Endothelial cell of umbilical vein (primary cell): ENCODE measurements around the gene LURAP1L. TPM values are rescaled to one million over a fixed set of nuclear protein-coding genes. Genes with fewer than 3 reads are reported as not detected.

ENCODE experiments used
- BruUV-seq: library from RNA; stranded (reverse); fragments of 400-500 nt; replicated peaks from 2 replicates; lab custom pipeline; 2021; lab: Mats Ljungman, UMichigan
- CTCF ChIA-PET: fragments of 300-600, 350-600 bp; sonication (Branson Sonifier 250); formaldehyde crosslinking; loops from one replicate; lab custom pipeline; 2021; ENCODE audit warnings: antibody characterized with exemption, inconsistent platforms; lab: Charles Lee
- POLR2A ChIA-PET: fragments of 300-600, 350-600 bp; sonication (Branson Sonifier 250); formaldehyde crosslinking; loops from one replicate; lab custom pipeline; 2021; ENCODE audit warnings: antibody characterized with exemption, inconsistent platforms; lab: Charles Lee
- DNase-seq: peaks from one replicate; pipeline ENCODE4 v3.0.0-alpha.2; 2011; ENCODE audit warnings: low read depth, low spot score
- FAIRE-seq: peaks from 2 replicates; lab custom pipeline; 2011; peaks lifted over from hg19 to GRCh38; lab: Jason Lieb, UNC
- H2AFZ ChIP-seq: 2 replicates; pipeline ENCODE4 v1.6.0; 2012; ENCODE audit warnings: low read depth, low read length, control low read depth, inconsistent platforms
- H3K27ac ChIP-seq: 2 replicates; pipeline ENCODE4 v1.5.1; 2011; ENCODE audit warnings: low read depth, mild to moderate bottlenecking, control low read depth, low read length, moderate library complexity; ENCODE audit not compliant: insufficient read depth
- H3K27me3 ChIP-seq, 2 experiments: 2 replicates each; pipeline versions ENCODE4 v1.6.0 to v1.6.1; 2011; ENCODE audit warnings: low read length in 2 of 2, mixed read lengths in 1 of 2; ENCODE audit not compliant: control insufficient read depth in 2 of 2, insufficient read depth in 2 of 2
- H3K36me3 ChIP-seq, 2 experiments: 2 replicates in 1 of 2; 3 replicates in 1 of 2; pipeline ENCODE4 v1.5.1; 2011; ENCODE audit warnings: low read length in 2 of 2, mild to moderate bottlenecking in 1 of 2, moderate library complexity in 1 of 2; ENCODE audit not compliant: control insufficient read depth in 2 of 2, insufficient read depth in 2 of 2; ENCODE audit errors: extremely low read depth in 1 of 2
- H3K4me1 ChIP-seq: 3 replicates; pipeline ENCODE4 v1.5.1; 2011; ENCODE audit warnings: mild to moderate bottlenecking, low read length; ENCODE audit not compliant: control insufficient read depth, insufficient read depth; ENCODE audit errors: extremely low read depth
- H3K4me2 ChIP-seq: 2 replicates; pipeline ENCODE4 v1.6.1; 2011; ENCODE audit warnings: low read length, control low read depth, mixed read lengths; ENCODE audit not compliant: insufficient read depth
- H3K4me3 ChIP-seq, 3 experiments: fragments of 200-600 bp in 1 of 3; sonication (generic), shearing (Covaris generic) in 1 of 3; replicated peaks in 1 of 3; 2 replicates each; pipeline ENCODE4 v1.5.1; 2011 to 2016; ENCODE audit warnings: control low read depth in 3 of 3, low read length in 3 of 3, mild to moderate bottlenecking in 2 of 3, inconsistent platforms in 1 of 3, low read depth in 1 of 3, moderate library complexity in 1 of 3; ENCODE audit not compliant: insufficient read depth in 1 of 3
- H3K79me2 ChIP-seq: 2 replicates; pipeline ENCODE4 v1.6.0; 2012; ENCODE audit warnings: low read length, inconsistent platforms; ENCODE audit not compliant: control insufficient read depth, insufficient read depth
- H3K9ac ChIP-seq: replicated peaks from 2 replicates; pipeline ENCODE3; 2011; ENCODE audit warnings: low read length, control low read depth; ENCODE audit not compliant: insufficient read depth; ENCODE audit errors: extremely low read depth
- H3K9me1 ChIP-seq: replicated peaks from 3 replicates; pipeline ENCODE4 v1.6.0; 2011; ENCODE audit warnings: mild to moderate bottlenecking, low read length; ENCODE audit not compliant: control insufficient read depth, insufficient read depth; ENCODE audit errors: extremely low read depth
- H3K9me3 ChIP-seq: replicated peaks from 2 replicates; pipeline ENCODE4 v1.5.1; 2012; ENCODE audit warnings: low read length, inconsistent platforms; ENCODE audit not compliant: control insufficient read depth, insufficient read depth
- H4K20me1 ChIP-seq: replicated peaks from 2 replicates; pipeline ENCODE3; 2011; ENCODE audit warnings: mild to moderate bottlenecking, low read length; ENCODE audit not compliant: control insufficient read depth, insufficient read depth; ENCODE audit errors: extremely low read depth
- EZH2 ChIP-seq: IDR thresholded peaks from 2 replicates; pipeline ENCODE4 v1.6.1; 2012; ENCODE audit warnings: borderline replicate concordance, low read depth, mild to moderate bottlenecking, moderate library complexity, low read length, inconsistent platforms; ENCODE audit not compliant: severe bottlenecking
- GATA2 ChIP-seq: IDR thresholded peaks from 2 replicates; pipeline ENCODE4 v1.7.0; 2011; ENCODE audit warnings: low read depth, mild to moderate bottlenecking, moderate library complexity, mixed read lengths, low read length; ENCODE audit not compliant: insufficient read length, insufficient read depth
- JUN ChIP-seq: IDR thresholded peaks from 2 replicates; pipeline ENCODE4 v1.6.1; 2011; ENCODE audit warnings: borderline replicate concordance, low read depth; ENCODE audit not compliant: insufficient read length, insufficient read depth
- MYC ChIP-seq: IDR thresholded peaks from one replicate; pipeline ENCODE4 v1.6.1; 2011; ENCODE audit warnings: mild to moderate bottlenecking, low read depth, low read length
- dilution Hi-C: fragments of 300-500 bp; cut with MboI; formaldehyde crosslinking; loops from one replicate; pipeline ENCODE4 v1.15.0; 2019; ENCODE audit warnings: low sequenced_read_pairs; ENCODE audit not compliant: extremely low pct_ligation_motif_present
- intact Hi-C: fragments of 100-400 bp; cut with micrococcal nuclease; formaldehyde crosslinking; loops from one replicate; pipeline ENCODE4 v1.10.0; 2022
- polyA plus RNA-seq, 4 experiments: library from polyadenylated mRNA; depleted of rRNA in 3 of 4; stranded (reverse) in 3 of 4; unstranded in 1 of 4; fragments of >200 nt; gene quantifications; 2 replicates each; pipeline versions ENCODE4 v1.2.1 to v1.2.3, GENCODE V29; 2011 to 2012; ENCODE audit warnings: missing spikeins in 1 of 4
- total RNA-seq: library from RNA; stranded (reverse); gene quantifications from 2 replicates; pipeline ENCODE4 v1.2.3, GENCODE V29; 2021
- TF ChIP-seq, protein P1 (sequence below), 2 donors: IDR thresholded peaks; 1 replicate in 1 of 2; 2 replicates in 1 of 2; pipeline ENCODE4 v1.5.1; 2011; ENCODE audit warnings: low read length in 2 of 2, mild to moderate bottlenecking in 2 of 2, moderate library complexity in 2 of 2, control low read depth in 1 of 2, inconsistent platforms in 1 of 2, low read depth in 1 of 2; ENCODE audit not compliant: insufficient read depth in 1 of 2; ENCODE audit errors: extremely low read depth in 1 of 2

Gene LURAP1L
- total and polyA plus RNA-seq, 2 donors (not counting 3 experiments of a cell fraction or from before 2014, with no cell fraction given), result 1.5 to 3.3 TPM

DNA sequence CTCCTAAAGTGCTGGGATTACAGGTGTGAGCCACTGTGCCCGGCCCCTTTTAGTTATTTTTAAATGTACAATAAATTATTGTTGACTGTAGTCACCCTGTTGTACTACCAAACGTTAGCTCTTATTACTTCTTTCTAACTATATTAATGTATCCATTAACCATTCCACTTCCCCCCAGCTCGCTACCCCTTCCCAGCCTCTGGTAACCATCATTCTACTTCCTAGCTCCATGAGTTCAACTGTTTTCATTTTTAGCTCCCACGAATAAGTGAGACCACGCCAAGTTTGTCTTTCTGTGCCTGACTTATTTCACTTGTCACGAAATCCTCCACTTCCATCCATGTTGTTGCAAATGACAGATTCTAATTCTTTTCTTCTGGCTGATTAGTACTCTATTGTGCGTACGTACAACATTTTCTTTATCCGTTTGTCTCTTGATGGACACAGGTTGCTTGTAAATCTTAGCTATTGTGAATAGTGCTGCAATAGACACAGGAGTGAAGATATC lies 6.5 kb downstream of the LURAP1L start:
- POLR2A ChIA-PET, result no interaction called here
- TF ChIP-seq MYC (no peak), JUN (no peak), EZH2 (no peak), GATA2 (no peak)
- TF ChIP-seq, protein P1, sequence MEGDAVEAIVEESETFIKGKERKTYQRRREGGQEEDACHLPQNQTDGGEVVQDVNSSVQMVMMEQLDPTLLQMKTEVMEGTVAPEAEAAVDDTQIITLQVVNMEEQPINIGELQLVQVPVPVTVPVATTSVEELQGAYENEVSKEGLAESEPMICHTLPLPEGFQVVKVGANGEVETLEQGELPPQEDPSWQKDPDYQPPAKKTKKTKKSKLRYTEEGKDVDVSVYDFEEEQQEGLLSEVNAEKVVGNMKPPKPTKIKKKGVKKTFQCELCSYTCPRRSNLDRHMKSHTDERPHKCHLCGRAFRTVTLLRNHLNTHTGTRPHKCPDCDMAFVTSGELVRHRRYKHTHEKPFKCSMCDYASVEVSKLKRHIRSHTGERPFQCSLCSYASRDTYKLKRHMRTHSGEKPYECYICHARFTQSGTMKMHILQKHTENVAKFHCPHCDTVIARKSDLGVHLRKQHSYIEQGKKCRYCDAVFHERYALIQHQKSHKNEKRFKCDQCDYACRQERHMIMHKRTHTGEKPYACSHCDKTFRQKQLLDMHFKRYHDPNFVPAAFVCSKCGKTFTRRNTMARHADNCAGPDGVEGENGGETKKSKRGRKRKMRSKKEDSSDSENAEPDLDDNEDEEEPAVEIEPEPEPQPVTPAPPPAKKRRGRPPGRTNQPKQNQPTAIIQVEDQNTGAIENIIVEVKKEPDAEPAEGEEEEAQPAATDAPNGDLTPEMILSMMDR (IDR thresholded peaks at IDR 0.05; ENCODE audit: extremely low read depth in 1 of 2, insufficient read depth in 1 of 2, low read depth in 1 of 2, low read length in 2 of 2), result no peak
- Histone ChIP-seq H3K4me1 (peaks cover 4% of the 10 kb centered on the region), H3K9ac (no peak overlapping the region), H3K9me3 (no peaks in the 10 kb centered on the region), H3K4me2 (no peak overlapping the region), H2AFZ (no peak overlapping the region), H3K27ac (no peak overlapping the region), H3K4me3 (no peak overlapping the region), H3K79me2 (no peaks in the 10 kb centered on the region), H3K36me3 (no peaks in the 10 kb centered on the region), H3K27me3 (no peaks in the 10 kb centered on the region), H3K9me1 (no peaks in the 10 kb centered on the region), H4K20me1 (no peaks in the 10 kb centered on the region)
- DNase-seq (no peak), FAIRE-seq (no peak)
- dilution Hi-C loops (no loop called here), intact Hi-C loops (no loop called here)
- CTCF ChIA-PET, result interaction anchor here (1.5 kb wide), 1 partner anchor 62 kb away, joined by 4 read pairs; no protein-coding TSS in a partner anchor
- no TSS peak for BruUV-seq
